ENCODE results near the gene HNRNPC.

Gene HNRNPC

GRCh38 chr14:21200752-21201461, 68.3 kb downstream of the HNRNPC start:
- no peaks in the 10 kb centered on the region for H3K27me3 ChIP-seq (ENCODE audit: low read depth, low read length)
- no peaks in the 10 kb centered on the region for H3K4me1 ChIP-seq (ENCODE audit: low read length)
- no peak overlapping the region for H2AFZ ChIP-seq (ENCODE audit: low read depth, low read length)
- no peak overlapping the region for H3K4me3 ChIP-seq (ENCODE audit: low read length)
- peaks cover 40% of the 10 kb centered on the region for H3K36me3 ChIP-seq (replicated peaks; ENCODE audit: low read depth, low read length)
- no peak overlapping the region for H3K9ac ChIP-seq (ENCODE audit: low read length)
- H3K79me2 ChIP-seq (ENCODE audit: low read length) = no peaks in the 10 kb centered on the region
- TF ChIP-seq CTCF (IDR thresholded peaks at IDR 0.05; ENCODE audit: low read depth, low read length) (no peak), EZH2phosphoT487 (IDR thresholded peaks at IDR 0.05; ENCODE audit: low read depth) (no peak)
- H3K27ac ChIP-seq (ENCODE audit: low read length) = no peak overlapping the region
- no peaks in the 10 kb centered on the region for H3K9me3 ChIP-seq (ENCODE audit: insufficient read depth, low read length)
- H4K20me1 ChIP-seq (ENCODE audit: insufficient read depth, low read length) = peaks cover 53% of the 10 kb centered on the region
- no peak overlapping the region for H3K4me2 ChIP-seq (ENCODE audit: low read length)

GRCh38 chr14:21199611-21200560, 69.4 kb downstream of the HNRNPC start:
- Histone ChIP-seq H3K9me3 (ENCODE audit: insufficient read depth, low read length) (no peaks in the 10 kb centered on the region), H2AFZ (ENCODE audit: low read depth, low read length) (no peak overlapping the region), H3K4me1 (ENCODE audit: low read length) (no peaks in the 10 kb centered on the region), H3K79me2 (ENCODE audit: low read length) (no peaks in the 10 kb centered on the region), H3K4me3 (ENCODE audit: low read length) (no peak overlapping the region), H3K27me3 (ENCODE audit: low read depth, low read length) (no peaks in the 10 kb centered on the region), H3K4me2 (ENCODE audit: low read length) (no peak overlapping the region), H3K27ac (ENCODE audit: low read length) (no peak overlapping the region), H3K9ac (ENCODE audit: low read length) (no peak overlapping the region), H4K20me1 (ENCODE audit: insufficient read depth, low read length) (peaks cover 43% of the 10 kb centered on the region), H3K36me3 (replicated peaks; ENCODE audit: low read depth, low read length) (peaks cover 30% of the 10 kb centered on the region)
- TF ChIP-seq CTCF (IDR thresholded peaks at IDR 0.05; ENCODE audit: low read depth, low read length) = no peak
- no peak for TF ChIP-seq EZH2phosphoT487 (IDR thresholded peaks at IDR 0.05; ENCODE audit: low read depth)

GRCh38 chr14:21197418-21198205, 71.6 kb downstream of the HNRNPC start:
- Histone ChIP-seq H3K4me1 (ENCODE audit: low read length) (peaks cover under 1% of the 10 kb centered on the region), H3K9me3 (ENCODE audit: insufficient read depth, low read length) (no peaks in the 10 kb centered on the region), H3K36me3 (replicated peaks; ENCODE audit: low read depth, low read length) (peaks cover 19% of the 10 kb centered on the region), H4K20me1 (ENCODE audit: insufficient read depth, low read length) (peaks cover 20% of the 10 kb centered on the region), H3K4me2 (ENCODE audit: low read length) (no peak overlapping the region), H3K79me2 (ENCODE audit: low read length) (no peaks in the 10 kb centered on the region), H3K27ac (ENCODE audit: low read length) (no peak overlapping the region), H3K9ac (ENCODE audit: low read length) (no peak overlapping the region), H3K4me3 (ENCODE audit: low read length) (no peak overlapping the region), H2AFZ (ENCODE audit: low read depth, low read length) (no peak overlapping the region), H3K27me3 (ENCODE audit: low read depth, low read length) (0 out of 2 replicates have a peak, but pooled peaks cover 1% of the 10 kb centered on the region)
- no peak for TF ChIP-seq EZH2phosphoT487 (IDR thresholded peaks at IDR 0.05; ENCODE audit: low read depth)
- no peak for TF ChIP-seq CTCF (IDR thresholded peaks at IDR 0.05; ENCODE audit: low read depth, low read length)

Measured in OCI-LY3 (cell line).